IMR-90 (cell line): ENCODE results near the gene FAM83C. TPM values are rescaled to one million over a fixed set of nuclear protein-coding genes. Genes with fewer than 3 reads are reported as not detected.

Source experiments
- ATAC-seq: fragments of 200-7000 bp; cut with Tn5 transposase; 2 replicates; pipeline ENCODE4 v1.9.1; 2020; ENCODE audit warnings: low read depth, mild to moderate bottlenecking, moderate library complexity
- BruUV-seq: library from RNA; stranded (reverse); fragments of 400-500 nt; replicated peaks from 2 replicates; lab custom pipeline; 2021; lab: Mats Ljungman, UMichigan
- CTCF ChIA-PET: fragments of 300-600 bp; formaldehyde crosslinking; extraction: SDS; loops from one replicate; lab custom pipeline; 2021; ENCODE audit warnings: antibody characterized with exemption; lab: Yijun Ruan, JAX
- POLR2A ChIA-PET: fragments of 300-600 bp; sonication (Branson Sonifier 250); formaldehyde crosslinking; loops from one replicate; lab custom pipeline; 2022; ENCODE audit warnings: antibody characterized with exemption; ENCODE audit not compliant: unreplicated experiment; lab: Charles Lee
- DNase-seq: peaks from one replicate; pipeline ENCODE4 v3.0.0; 2013
- H2AFZ ChIP-seq: replicated peaks from 2 replicates; pipeline ENCODE3; 2013; ENCODE audit warnings: low read length, mild to moderate bottlenecking; ENCODE audit not compliant: poor library complexity
- H2AK5ac ChIP-seq: 2 replicates; pipeline ENCODE4 v1.6.1; 2013; ENCODE audit warnings: low read depth, low read length, inconsistent platforms
- H2AK9ac ChIP-seq: replicated peaks from 2 replicates; pipeline ENCODE3; 2013; ENCODE audit warnings: mild to moderate bottlenecking, low read depth, low read length, moderate library complexity; ENCODE audit not compliant: poor library complexity
- H2BK120ac ChIP-seq: 2 replicates; pipeline ENCODE4 v1.6.1; 2013; ENCODE audit warnings: low read depth, low read length, inconsistent platforms
- H2BK15ac ChIP-seq: 3 replicates; pipeline ENCODE4 v1.6.1; 2013; ENCODE audit warnings: low read depth, low read length, inconsistent platforms
- H2BK20ac ChIP-seq: 2 replicates; pipeline ENCODE4 v1.6.1; 2013; ENCODE audit warnings: low read depth, mild to moderate bottlenecking, inconsistent platforms, low read length, moderate library complexity
- H2BK5ac ChIP-seq: 2 replicates; pipeline ENCODE4 v1.6.1; 2013; ENCODE audit warnings: mild to moderate bottlenecking, low read depth, low read length, inconsistent platforms; ENCODE audit not compliant: poor library complexity, severe bottlenecking
- H3K14ac ChIP-seq: replicated peaks from 2 replicates; pipeline ENCODE4 v1.6.1; 2013; ENCODE audit warnings: low read depth, low read length, inconsistent platforms
- H3K18ac ChIP-seq: 2 replicates; pipeline ENCODE4 v1.6.1; 2013; ENCODE audit warnings: low read depth, low read length, control low read depth
- H3K23ac ChIP-seq: 2 replicates; pipeline ENCODE4 v1.6.1; 2013; ENCODE audit warnings: low read depth, low read length, inconsistent platforms
- H3K27ac ChIP-seq: 2 replicates; pipeline ENCODE4 v1.5.1; 2013; ENCODE audit warnings: mild to moderate bottlenecking, control low read depth, low read length; ENCODE audit not compliant: insufficient read depth
- H3K27me3 ChIP-seq: 2 replicates; pipeline ENCODE4 v1.6.1; 2013; ENCODE audit warnings: low read length; ENCODE audit not compliant: control insufficient read depth, insufficient read depth
- H3K36me3 ChIP-seq: 2 replicates; pipeline ENCODE4 v1.6.1; 2013; ENCODE audit warnings: low read length, mixed read lengths; ENCODE audit not compliant: control insufficient read depth, insufficient read depth
- H3K4ac ChIP-seq: 2 replicates; pipeline ENCODE4 v1.6.1; 2013; ENCODE audit warnings: low read depth, low read length, inconsistent platforms
- H3K4me1 ChIP-seq: 2 replicates; pipeline ENCODE4 v1.6.1; 2013; ENCODE audit warnings: low read length, mixed read lengths; ENCODE audit not compliant: control insufficient read depth, insufficient read depth
- H3K4me2 ChIP-seq: 2 replicates; pipeline ENCODE4 v1.6.1; 2013; ENCODE audit warnings: low read depth, mild to moderate bottlenecking, control low read depth, low read length, moderate library complexity
- H3K4me3 ChIP-seq: 2 replicates; pipeline ENCODE4 v1.5.1; 2013; ENCODE audit warnings: low read depth, mild to moderate bottlenecking, control low read depth, low read length, moderate library complexity; ENCODE audit not compliant: insufficient read depth
- H3K56ac ChIP-seq: 2 replicates; pipeline ENCODE4 v1.6.1; 2013; ENCODE audit warnings: low read length, inconsistent platforms; ENCODE audit not compliant: insufficient read depth; ENCODE audit errors: extremely low read depth
- H3K79me1 ChIP-seq, 2 experiments: 2 replicates each; pipeline ENCODE4 v1.6.1; 2013; ENCODE audit warnings: low read length in 2 of 2, inconsistent platforms in 1 of 2, low read depth in 1 of 2
- H3K9ac ChIP-seq: 2 replicates; pipeline ENCODE4 v1.6.1; 2013; ENCODE audit warnings: low read depth, low read length, control low read depth
- H3K9me1 ChIP-seq: 2 replicates; pipeline ENCODE4 v1.6.1; 2013; ENCODE audit warnings: low read length, inconsistent platforms; ENCODE audit not compliant: insufficient read depth
- H3K9me3 ChIP-seq: 2 replicates; pipeline ENCODE4 v1.6.1; 2013; ENCODE audit warnings: low read length; ENCODE audit not compliant: control insufficient read depth, insufficient read depth
- H4K20me1 ChIP-seq: 2 replicates; pipeline ENCODE4 v1.6.1; 2013; ENCODE audit warnings: low read length, inconsistent platforms; ENCODE audit not compliant: insufficient read depth
- H4K5ac ChIP-seq: 2 replicates; pipeline ENCODE4 v1.6.1; 2013; ENCODE audit warnings: mild to moderate bottlenecking, low read depth, low read length, control low read depth
- H4K8ac ChIP-seq, 2 experiments: 2 replicates each; pipeline ENCODE4 v1.6.1; 2013; ENCODE audit warnings: low read depth in 2 of 2, low read length in 2 of 2, control low read depth in 1 of 2, inconsistent platforms in 1 of 2
- H4K91ac ChIP-seq: 2 replicates; pipeline ENCODE4 v1.6.1; 2013; ENCODE audit warnings: low read depth, low read length, inconsistent platforms; ENCODE audit not compliant: insufficient read depth
- BHLHE40 ChIP-seq: fragments of 150-350 bp; IDR thresholded peaks from 2 replicates; pipeline ENCODE4 v1.6.1; 2016; ENCODE audit warnings: mild to moderate bottlenecking, low read depth, low read length
- CEBPB ChIP-seq: IDR thresholded peaks from 2 replicates; pipeline ENCODE4 v1.6.1; 2012; ENCODE audit warnings: low read depth, low read length, improper control_type of control experiment
- CHD1 ChIP-seq: IDR thresholded peaks from 2 replicates; pipeline ENCODE4 v1.6.1; 2012; ENCODE audit warnings: low read depth, low read length, improper control_type of control experiment
- CTCF ChIP-seq: conservative IDR thresholded peaks from 2 replicates; pipeline ENCODE4 v1.5.1; 2012; ENCODE audit warnings: mild to moderate bottlenecking, low read depth, low read length, improper control_type of control experiment
- FOS ChIP-seq: fragments of 150-350 bp; IDR thresholded peaks from 2 replicates; pipeline ENCODE4 v1.6.1; 2016; ENCODE audit warnings: low read depth, low read length
- MAFK ChIP-seq: IDR thresholded peaks from 2 replicates; pipeline ENCODE4 v1.6.1; 2012; ENCODE audit warnings: low read depth, low read length, improper control_type of control experiment
- MAZ ChIP-seq: IDR thresholded peaks from 2 replicates; pipeline ENCODE4 v1.6.1; 2012; ENCODE audit warnings: low read depth, mild to moderate bottlenecking, low read length, improper control_type of control experiment, moderate library complexity, borderline replicate concordance
- MXI1 ChIP-seq: IDR thresholded peaks from 2 replicates; pipeline ENCODE4 v1.6.1; 2012; ENCODE audit warnings: low read depth, mild to moderate bottlenecking, low read length, moderate library complexity, borderline replicate concordance
- NFE2L2 ChIP-seq: fragments of 150-350 bp; IDR thresholded peaks from 2 replicates; pipeline ENCODE4 v1.6.1; 2016; ENCODE audit warnings: low read depth, mild to moderate bottlenecking, low read length
- RCOR1 ChIP-seq: IDR thresholded peaks from 2 replicates; pipeline ENCODE4 v1.6.1; 2012; ENCODE audit warnings: mild to moderate bottlenecking, low read length, improper control_type of control experiment; ENCODE audit not compliant: insufficient replicate concordance
- SMC3 ChIP-seq: fragments of 150-350 bp; IDR thresholded peaks from 2 replicates; pipeline ENCODE4 v1.6.1; 2016; ENCODE audit warnings: low read depth, mild to moderate bottlenecking, antibody characterized with exemption, low read length, moderate library complexity
- USF2 ChIP-seq: fragments of 150-350 bp; IDR thresholded peaks from 2 replicates; pipeline ENCODE4 v1.6.1; 2017; ENCODE audit warnings: mild to moderate bottlenecking, antibody characterized with exemption, low read length, low read depth
- WGBS, 2 experiments: methylation state at CpG; one replicate each; pipeline versions ENCODE4 v1.1.5 to v1.1.7; 2013; ENCODE audit warnings: missing lambda C conversion rate in 2 of 2; ENCODE audit not compliant: insufficient read length in 1 of 2; ENCODE audit errors: extremely low coverage in 2 of 2; 5-methylcytosine and 5-hydroxymethylcytosine counted together
- dilution Hi-C: fragments of 300-500 bp; cut with HindIII; formaldehyde crosslinking; loops from one replicate; pipeline ENCODE4 v1.14.3; 2018; ENCODE audit warnings: low sequenced_read_pairs; ENCODE audit not compliant: unreplicated experiment
- in situ Hi-C: fragments of 300-500 bp; cut with MboI; formaldehyde crosslinking; loops from 3 replicates; pipeline ENCODE4 v1.14.3; 2019; ENCODE audit warnings: low sequenced_read_pairs, inconsistent platforms, mixed read lengths
- intact Hi-C: fragments of 100-400 bp; cut with micrococcal nuclease; formaldehyde crosslinking; loops from 2 replicates; pipeline ENCODE4 v1.10.0; 2022
- polyA plus RNA-seq, 3 experiments: library from polyadenylated mRNA; depleted of rRNA; stranded (reverse); fragments of >200 nt; gene quantifications; 2 replicates each; pipeline ENCODE4 v1.2.3, GENCODE V29; 2012; ENCODE audit warnings: low replicate concordance in 1 of 3
- total RNA-seq: library from RNA; depleted of rRNA; stranded (reverse); fragments of >200 nt; gene quantifications from 2 replicates; pipeline ENCODE4 v1.2.3, GENCODE V29; 2012
- TF ChIP-seq, protein P1 (sequence below): fragments of 150-350 bp; IDR thresholded peaks from 2 replicates; pipeline ENCODE4 v1.6.1; 2016; ENCODE audit warnings: low read depth, mild to moderate bottlenecking, low read length, moderate library complexity, borderline replicate concordance

Gene FAM83C
- total and polyA plus RNA-seq, 2 of the 4 experiments (the other 2 are of a cell fraction) = 0.02 TPM; not detected in 1

DNA sequence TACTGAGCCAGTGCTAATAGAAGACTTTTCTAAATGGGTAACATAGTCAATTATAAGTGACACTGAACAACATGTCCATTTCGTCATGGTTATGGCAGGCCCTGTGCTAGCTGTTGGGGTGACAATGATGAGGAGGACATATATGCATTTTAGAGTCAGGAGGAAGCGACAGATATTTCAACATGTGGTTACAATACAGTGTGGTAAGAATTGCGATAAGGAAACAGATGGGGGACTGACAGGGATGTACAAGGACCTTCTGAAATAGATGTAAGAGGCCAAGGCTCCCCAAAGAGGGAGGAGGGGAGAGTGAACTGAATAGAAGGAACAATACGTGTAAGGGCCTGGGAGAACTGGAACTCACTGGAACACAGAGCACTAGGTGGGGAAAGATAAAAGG, 54.1 kb downstream of the FAM83C start:
- intact Hi-C loops (no loop called here), dilution Hi-C loops (no loop called here), in situ Hi-C loops (no loop called here)
- H3K18ac ChIP-seq = no peak overlapping the region
- DNase-seq (no peak), ATAC-seq (no peak)
- no peak overlapping the region for H3K56ac ChIP-seq
- H3K9me3 ChIP-seq = peaks cover 3% of the 10 kb centered on the region
- H3K4ac ChIP-seq = no peak overlapping the region
- H4K8ac ChIP-seq = no peak overlapping the region
- H2BK120ac ChIP-seq = no peak overlapping the region
- BruUV-seq = no TSS peak
- POLR2A ChIA-PET = no interaction called here
- no peak overlapping the region for H4K5ac ChIP-seq
- no peaks in the 10 kb centered on the region for H3K79me1 ChIP-seq
- no peak overlapping the region for H2BK15ac ChIP-seq
- CTCF ChIA-PET = interaction anchor here (0.6 kb wide), 1 partner anchor 142 kb away, joined by 3 read pairs; no protein-coding TSS in a partner anchor
- peaks cover 2% of the 10 kb centered on the region; the same call in 1 of the 2 replicates for H3K27me3 ChIP-seq
- TF ChIP-seq, protein P1, sequence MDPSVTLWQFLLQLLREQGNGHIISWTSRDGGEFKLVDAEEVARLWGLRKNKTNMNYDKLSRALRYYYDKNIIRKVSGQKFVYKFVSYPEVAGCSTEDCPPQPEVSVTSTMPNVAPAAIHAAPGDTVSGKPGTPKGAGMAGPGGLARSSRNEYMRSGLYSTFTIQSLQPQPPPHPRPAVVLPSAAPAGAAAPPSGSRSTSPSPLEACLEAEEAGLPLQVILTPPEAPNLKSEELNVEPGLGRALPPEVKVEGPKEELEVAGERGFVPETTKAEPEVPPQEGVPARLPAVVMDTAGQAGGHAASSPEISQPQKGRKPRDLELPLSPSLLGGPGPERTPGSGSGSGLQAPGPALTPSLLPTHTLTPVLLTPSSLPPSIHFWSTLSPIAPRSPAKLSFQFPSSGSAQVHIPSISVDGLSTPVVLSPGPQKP = no peak
- no peak for TF ChIP-seq RCOR1
- TF ChIP-seq FOS = no peak
- no peak for TF ChIP-seq CHD1
- TF ChIP-seq MAZ = no peak
- no peak for TF ChIP-seq NFE2L2
- TF ChIP-seq SMC3 = no peak
- TF ChIP-seq MXI1 = no peak
- TF ChIP-seq CEBPB = no peak
- TF ChIP-seq BHLHE40 = no peak
- TF ChIP-seq USF2 = no peak
- no peak for TF ChIP-seq MAFK
- TF ChIP-seq CTCF = no peak
- H3K23ac ChIP-seq = no peak overlapping the region
- H2AFZ ChIP-seq = no peak overlapping the region
- H3K9me1 ChIP-seq = no peaks in the 10 kb centered on the region
- H3K36me3 ChIP-seq = 0 out of 2 replicates have a peak, but pooled peaks cover 2% of the 10 kb centered on the region
- no peak overlapping the region for H3K4me2 ChIP-seq
- no peaks in the 10 kb centered on the region for H4K20me1 ChIP-seq
- no peak overlapping the region for H3K4me3 ChIP-seq
- no peak overlapping the region for H3K14ac ChIP-seq
- no peak overlapping the region for H3K9ac ChIP-seq
- 85% methylated on average over 2 of the region's 4 CpGs; no CpG with 5 or more reads in 1 of the 2 experiments for WGBS, 2 experiments
- H3K4me1 ChIP-seq = no peaks in the 10 kb centered on the region
- no peak overlapping the region for H2AK9ac ChIP-seq
- no peak overlapping the region for H2BK20ac ChIP-seq
- no peak overlapping the region for H2AK5ac ChIP-seq
- no peak overlapping the region for H2BK5ac ChIP-seq
- H3K27ac ChIP-seq = no peak overlapping the region
- no peak overlapping the region for H4K91ac ChIP-seq
